WI38 (cell line): Measurements from ENCODE around the gene UQCR11.

Experiments used
- H3K4me3 ChIP-seq: 2 replicates; pipeline ENCODE4 v1.5.1; 2011; ENCODE audit warnings: low read depth, mild to moderate bottlenecking, control low read depth, low read length
- TF ChIP-seq, protein P1 (sequence below): IDR thresholded peaks from 2 replicates; pipeline ENCODE4 v1.5.1; 2012; ENCODE audit warnings: low read depth, mild to moderate bottlenecking, control low read depth, low read length

Gene UQCR11

DNA sequence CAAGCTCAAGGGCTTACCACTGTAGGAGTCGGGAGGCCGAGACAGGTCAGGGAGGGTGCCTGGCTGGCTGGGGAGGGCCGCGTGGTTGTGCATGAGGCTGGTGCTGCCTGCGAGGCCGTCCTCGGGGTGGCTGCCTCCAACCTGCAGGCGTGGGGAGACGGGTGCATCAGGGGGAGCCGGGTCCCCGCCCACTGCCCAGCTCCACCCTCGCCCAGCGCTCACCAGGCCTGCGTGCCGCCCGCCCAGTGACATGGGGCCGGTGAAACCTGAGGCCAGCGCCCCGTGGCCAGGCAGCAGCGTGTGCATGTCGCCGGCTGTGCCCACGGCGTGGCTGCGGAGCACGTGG is 13.8 kb upstream of the UQCR11 start:
- TF ChIP-seq, protein P1, sequence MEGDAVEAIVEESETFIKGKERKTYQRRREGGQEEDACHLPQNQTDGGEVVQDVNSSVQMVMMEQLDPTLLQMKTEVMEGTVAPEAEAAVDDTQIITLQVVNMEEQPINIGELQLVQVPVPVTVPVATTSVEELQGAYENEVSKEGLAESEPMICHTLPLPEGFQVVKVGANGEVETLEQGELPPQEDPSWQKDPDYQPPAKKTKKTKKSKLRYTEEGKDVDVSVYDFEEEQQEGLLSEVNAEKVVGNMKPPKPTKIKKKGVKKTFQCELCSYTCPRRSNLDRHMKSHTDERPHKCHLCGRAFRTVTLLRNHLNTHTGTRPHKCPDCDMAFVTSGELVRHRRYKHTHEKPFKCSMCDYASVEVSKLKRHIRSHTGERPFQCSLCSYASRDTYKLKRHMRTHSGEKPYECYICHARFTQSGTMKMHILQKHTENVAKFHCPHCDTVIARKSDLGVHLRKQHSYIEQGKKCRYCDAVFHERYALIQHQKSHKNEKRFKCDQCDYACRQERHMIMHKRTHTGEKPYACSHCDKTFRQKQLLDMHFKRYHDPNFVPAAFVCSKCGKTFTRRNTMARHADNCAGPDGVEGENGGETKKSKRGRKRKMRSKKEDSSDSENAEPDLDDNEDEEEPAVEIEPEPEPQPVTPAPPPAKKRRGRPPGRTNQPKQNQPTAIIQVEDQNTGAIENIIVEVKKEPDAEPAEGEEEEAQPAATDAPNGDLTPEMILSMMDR: no peak
- no peak overlapping the region for H3K4me3 ChIP-seq

DNA sequence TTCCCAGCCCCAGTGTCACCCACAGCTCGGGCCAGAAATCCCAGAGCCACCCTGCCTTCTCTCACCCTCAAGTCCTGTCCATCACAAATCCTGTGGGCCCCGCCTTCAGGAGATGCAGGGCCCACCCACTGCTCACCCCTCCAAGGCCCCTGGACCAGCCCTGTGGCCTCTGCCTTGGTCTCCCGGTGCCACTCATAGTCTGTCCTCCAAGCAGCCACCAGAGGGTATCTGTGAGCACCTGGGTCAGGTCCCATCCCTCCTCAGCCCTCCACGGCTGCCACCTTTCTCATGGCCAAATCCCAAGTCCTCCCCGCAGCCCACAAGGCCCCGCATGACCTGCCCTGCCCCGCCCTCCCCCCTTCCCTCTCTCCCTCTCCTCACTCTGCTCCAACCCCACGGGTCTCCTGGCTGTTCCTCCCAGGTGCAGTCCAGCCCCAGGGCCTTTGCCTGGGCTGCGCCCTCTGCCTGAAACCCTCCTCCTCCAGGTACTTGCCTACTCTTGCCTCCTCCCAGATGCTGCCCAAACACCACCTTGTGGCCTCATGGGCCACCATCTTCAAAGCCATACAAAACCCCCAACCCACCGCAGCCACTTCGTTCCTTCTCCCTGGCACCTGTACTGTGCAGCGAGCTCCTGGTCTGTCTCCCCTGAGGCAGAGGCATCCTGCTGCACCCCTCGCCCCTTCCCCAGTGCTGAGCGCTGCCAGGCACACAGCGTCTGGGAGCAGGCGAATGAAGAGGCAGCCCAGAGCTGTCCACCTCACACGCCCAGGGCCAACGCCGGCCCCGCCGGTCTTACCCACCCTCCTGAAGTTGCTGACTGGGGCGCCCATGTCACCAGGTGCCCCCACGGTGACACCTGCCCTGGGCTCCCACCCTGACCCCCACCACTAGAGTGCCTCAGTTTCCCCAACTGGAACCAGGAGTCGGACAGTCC is 13.2 kb upstream of the UQCR11 start:
- H3K4me3 ChIP-seq: no peak overlapping the region
- TF ChIP-seq, protein P1: no peak

DNA sequence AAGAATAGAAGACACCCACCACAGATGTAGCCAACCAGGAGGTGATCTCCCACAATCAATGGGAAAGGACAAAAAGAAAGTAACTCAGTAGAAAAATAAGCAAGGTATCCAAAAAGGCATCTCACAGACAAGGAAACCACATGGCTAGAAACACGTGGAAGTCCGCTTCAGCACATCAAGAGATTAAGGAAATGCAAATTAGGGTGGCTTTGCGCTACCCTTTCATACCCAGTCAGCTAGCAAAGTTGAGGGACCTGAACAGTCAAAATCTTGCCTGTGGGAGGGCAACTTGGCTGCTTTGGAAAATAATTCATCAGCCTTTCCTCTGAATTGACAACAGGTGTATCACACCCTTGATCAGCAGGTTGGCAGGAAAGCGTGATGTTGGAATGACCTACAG is 11.6 kb upstream of the UQCR11 start:
- H3K4me3 ChIP-seq: no peak overlapping the region
- TF ChIP-seq, protein P1: no peak

DNA sequence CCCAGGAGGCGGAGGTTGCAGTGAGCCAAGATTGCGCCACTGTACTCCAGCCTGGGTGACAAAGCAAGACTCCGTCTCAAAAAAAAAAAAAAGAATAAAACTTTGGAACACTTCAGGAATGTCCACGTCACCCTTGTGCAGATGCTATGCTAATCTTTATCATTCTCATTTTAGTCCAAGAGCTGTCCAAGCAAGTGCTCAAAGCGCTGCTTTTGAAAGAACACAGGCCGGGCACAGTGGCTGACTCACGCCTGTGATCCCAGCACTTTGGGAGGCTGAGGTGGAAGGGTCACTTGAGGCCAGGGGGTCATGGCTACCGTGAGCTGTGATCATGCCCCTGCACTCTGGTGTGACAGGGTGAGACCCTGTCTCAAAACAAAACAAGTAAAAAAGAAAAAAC is 11.1 kb upstream of the UQCR11 start:
- TF ChIP-seq, protein P1: no peak
- H3K4me3 ChIP-seq: no peak overlapping the region

DNA sequence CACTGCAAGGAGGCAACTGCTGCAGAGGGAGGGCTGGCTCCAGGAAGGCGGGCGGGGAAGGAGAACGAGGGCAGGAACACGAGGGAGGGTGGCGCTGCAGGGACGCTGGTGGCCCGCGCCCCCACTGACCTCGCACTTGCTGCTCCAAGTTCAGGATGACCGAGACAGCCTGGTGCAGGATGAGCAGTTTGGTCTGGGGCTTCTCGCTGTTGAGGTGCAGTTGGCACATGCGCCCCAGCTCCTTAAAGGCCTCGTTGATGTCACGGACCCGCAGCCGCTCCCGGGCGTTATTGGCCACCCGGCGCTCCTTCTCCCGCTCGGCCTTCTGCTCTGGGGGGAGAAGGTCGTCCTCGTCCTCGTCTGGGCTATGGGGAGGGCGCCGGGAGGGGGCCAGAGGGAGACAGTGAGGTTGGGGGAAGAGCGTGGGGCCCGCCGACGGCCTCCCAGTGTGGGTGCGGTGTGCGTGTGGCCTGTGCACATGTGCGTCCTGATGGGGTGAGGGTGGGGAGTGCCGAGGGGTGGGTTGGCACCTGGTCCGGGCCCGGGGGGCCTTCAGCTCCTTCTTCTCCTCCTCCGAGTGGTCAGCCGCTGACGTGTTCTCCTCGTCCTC is 10.0 kb upstream of the UQCR11 start:
- H3K4me3 ChIP-seq: no peak overlapping the region
- TF ChIP-seq, protein P1: no peak

DNA sequence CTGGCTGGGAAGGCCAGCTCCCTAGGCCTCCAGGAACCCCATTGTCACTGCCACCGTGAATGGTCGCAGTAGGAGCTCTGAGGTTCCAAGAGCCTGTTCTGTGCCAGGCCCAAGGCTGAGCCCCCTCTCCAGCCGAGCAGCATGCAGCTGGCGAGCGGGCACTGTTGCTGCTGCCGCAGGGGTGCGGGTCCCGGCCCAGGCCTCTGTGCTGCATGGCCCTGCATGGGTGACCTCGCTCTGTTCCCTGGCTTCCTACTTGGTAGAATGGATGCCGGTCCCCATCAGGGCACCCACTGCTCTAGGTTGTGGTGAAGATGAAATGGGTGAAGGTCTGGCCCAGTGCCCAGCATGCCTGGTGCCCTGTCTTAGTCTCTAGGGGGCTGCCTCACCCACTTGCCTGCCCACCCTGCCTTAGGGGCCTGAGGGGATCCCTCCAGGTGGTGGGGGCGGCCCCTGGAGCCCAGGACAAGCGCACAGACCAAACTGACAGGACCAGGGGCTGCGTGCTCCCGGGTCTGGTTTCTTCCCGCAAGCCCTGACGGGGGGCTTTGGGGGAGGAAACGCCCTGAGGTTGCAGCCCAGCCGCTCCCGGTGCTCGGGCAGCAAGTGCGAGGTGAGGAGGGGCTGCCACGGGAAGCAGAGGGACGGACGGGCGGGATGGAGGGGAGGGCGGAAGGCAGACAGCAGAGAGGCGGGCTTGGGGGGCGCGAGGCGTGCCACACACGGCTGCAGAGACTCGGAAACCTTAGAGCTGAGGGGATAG is 8.7 kb upstream of the UQCR11 start:
- TF ChIP-seq, protein P1: no peak
- no peak overlapping the region for H3K4me3 ChIP-seq
